Gastroesophageal sphincter (tissue), 3 donors: ENCODE data around the gene NLGN1.

ENCODE experiments used
- CTCF ChIP-seq, 4 experiments: fragments of 200-600 bp in 2 of 4; fragments of 450-650 bp in 2 of 4; sonication (generic) in 1 of 4; IDR thresholded peaks; one replicate each; pipeline ENCODE4 v1.5.1; 2017 to 2019; ENCODE audit warnings: antibody characterized with exemption in 4 of 4, mild to moderate bottlenecking in 2 of 4, moderate library complexity in 2 of 4
- EP300 ChIP-seq: sonication (generic); formaldehyde crosslinking; IDR thresholded peaks from one replicate; pipeline ENCODE4 v1.6.1; 2017; ENCODE audit warnings: antibody characterized with exemption, mild to moderate bottlenecking
- POLR2A ChIP-seq, 2 donors: fragments of 450-650 bp; IDR thresholded peaks; one replicate each; pipeline ENCODE4 v1.6.1; 2017; ENCODE audit warnings: antibody characterized with exemption in 2 of 2, mild to moderate bottlenecking in 2 of 2, moderate library complexity in 1 of 2
- POLR2AphosphoS5 ChIP-seq: sonication (generic); formaldehyde crosslinking; IDR thresholded peaks from one replicate; pipeline ENCODE4 v1.6.1; 2017; ENCODE audit warnings: antibody characterized with exemption

GRCh38 chr3:174202561-174202960, 805.0 kb downstream of the NLGN1 start:
- TF ChIP-seq POLR2AphosphoS5, result no peak
- TF ChIP-seq CTCF (IDR thresholded peaks at IDR 0.05), result no peak
- no peak for TF ChIP-seq POLR2A (IDR thresholded peaks at IDR 0.05)
- no peak for TF ChIP-seq EP300
